Endothelial cell of umbilical vein (primary cell): Measurements from ENCODE around the gene FGF5.

Experiments used
- EZH2 ChIP-seq: IDR thresholded peaks from 2 replicates; pipeline ENCODE4 v1.6.1; 2012; ENCODE audit warnings: borderline replicate concordance, low read depth, mild to moderate bottlenecking, moderate library complexity, low read length, inconsistent platforms; ENCODE audit not compliant: severe bottlenecking
- GATA2 ChIP-seq: IDR thresholded peaks from 2 replicates; pipeline ENCODE4 v1.7.0; 2011; ENCODE audit warnings: low read depth, mild to moderate bottlenecking, moderate library complexity, mixed read lengths, low read length; ENCODE audit not compliant: insufficient read length, insufficient read depth
- JUN ChIP-seq: IDR thresholded peaks from 2 replicates; pipeline ENCODE4 v1.6.1; 2011; ENCODE audit warnings: borderline replicate concordance, low read depth; ENCODE audit not compliant: insufficient read length, insufficient read depth
- MAX ChIP-seq: IDR thresholded peaks from 2 replicates; pipeline ENCODE4 v1.6.1; 2011; ENCODE audit not compliant: insufficient read depth, insufficient read length
- POLR2A ChIP-seq: IDR thresholded peaks from 2 replicates; pipeline ENCODE4 v1.6.1; 2012; ENCODE audit warnings: low read depth, mild to moderate bottlenecking, control low read depth, low read length
- POLR2AphosphoS5 ChIP-seq: IDR thresholded peaks from 2 replicates; pipeline ENCODE4 v1.6.1; 2012; ENCODE audit warnings: low read depth, mild to moderate bottlenecking, control low read depth, low read length, moderate library complexity; ENCODE audit not compliant: insufficient read depth
- TF ChIP-seq, protein P1 (sequence below), 2 donors: IDR thresholded peaks; 1 replicate in 1 of 2; 2 replicates in 1 of 2; pipeline ENCODE4 v1.5.1; 2011; ENCODE audit warnings: low read length in 2 of 2, mild to moderate bottlenecking in 2 of 2, moderate library complexity in 2 of 2, control low read depth in 1 of 2, inconsistent platforms in 1 of 2, low read depth in 1 of 2; ENCODE audit not compliant: insufficient read depth in 1 of 2; ENCODE audit errors: extremely low read depth in 1 of 2

- TF ChIP-seq, protein P1, sequence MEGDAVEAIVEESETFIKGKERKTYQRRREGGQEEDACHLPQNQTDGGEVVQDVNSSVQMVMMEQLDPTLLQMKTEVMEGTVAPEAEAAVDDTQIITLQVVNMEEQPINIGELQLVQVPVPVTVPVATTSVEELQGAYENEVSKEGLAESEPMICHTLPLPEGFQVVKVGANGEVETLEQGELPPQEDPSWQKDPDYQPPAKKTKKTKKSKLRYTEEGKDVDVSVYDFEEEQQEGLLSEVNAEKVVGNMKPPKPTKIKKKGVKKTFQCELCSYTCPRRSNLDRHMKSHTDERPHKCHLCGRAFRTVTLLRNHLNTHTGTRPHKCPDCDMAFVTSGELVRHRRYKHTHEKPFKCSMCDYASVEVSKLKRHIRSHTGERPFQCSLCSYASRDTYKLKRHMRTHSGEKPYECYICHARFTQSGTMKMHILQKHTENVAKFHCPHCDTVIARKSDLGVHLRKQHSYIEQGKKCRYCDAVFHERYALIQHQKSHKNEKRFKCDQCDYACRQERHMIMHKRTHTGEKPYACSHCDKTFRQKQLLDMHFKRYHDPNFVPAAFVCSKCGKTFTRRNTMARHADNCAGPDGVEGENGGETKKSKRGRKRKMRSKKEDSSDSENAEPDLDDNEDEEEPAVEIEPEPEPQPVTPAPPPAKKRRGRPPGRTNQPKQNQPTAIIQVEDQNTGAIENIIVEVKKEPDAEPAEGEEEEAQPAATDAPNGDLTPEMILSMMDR (IDR thresholded peaks at IDR 0.05; ENCODE audit: extremely low read depth in 1 of 2, insufficient read depth in 1 of 2, low read depth in 1 of 2, low read length in 2 of 2), result no peak
- no peak for TF ChIP-seq POLR2AphosphoS5
- no peak for TF ChIP-seq POLR2A
- TF ChIP-seq GATA2, result no peak
- no peak for TF ChIP-seq EZH2
- TF ChIP-seq MAX, result no peak
- no peak for TF ChIP-seq JUN
Observed at GRCh38 chr4:80301884-80302283, 35.4 kb downstream of the FGF5 start.
